Astrocyte (in vitro differentiated cells and primary cell): ENCODE measurements around the gene PLCG1. TPM values are rescaled to one million over a fixed set of nuclear protein-coding genes. Genes with fewer than 3 reads are reported as not detected.

ENCODE experiments used
- DNase-seq: peaks from one replicate; pipeline ENCODE4 v3.0.0-alpha.2; 2010; ENCODE audit warnings: low read depth
- FAIRE-seq: peaks from 2 replicates; lab custom pipeline; 2011; peaks lifted over from hg19 to GRCh38; lab: Jason Lieb, UNC
- H2AFZ ChIP-seq: 2 replicates; pipeline ENCODE4 v1.6.0; 2012; ENCODE audit warnings: low read depth, low read length, inconsistent platforms
- H3K27ac ChIP-seq: 2 replicates; pipeline ENCODE4 v1.5.1; 2011; ENCODE audit warnings: low read depth, low read length, inconsistent platforms
- H3K27me3 ChIP-seq: 2 replicates; pipeline ENCODE4 v1.6.0; 2011; ENCODE audit warnings: low read length, inconsistent platforms; ENCODE audit not compliant: insufficient read depth
- H3K36me3 ChIP-seq: 2 replicates; pipeline ENCODE4 v1.5.1; 2011; ENCODE audit warnings: low read length, inconsistent platforms; ENCODE audit not compliant: insufficient read depth
- H3K4me1 ChIP-seq: 2 replicates; pipeline ENCODE4 v1.5.1; 2011; ENCODE audit warnings: low read length, inconsistent platforms; ENCODE audit not compliant: insufficient read depth
- H3K4me2 ChIP-seq: 2 replicates; pipeline ENCODE4 v1.6.0; 2012; ENCODE audit warnings: low read length, inconsistent platforms
- H3K4me3 ChIP-seq: 2 replicates; pipeline ENCODE4 v1.5.1; 2011; ENCODE audit warnings: low read depth, mild to moderate bottlenecking, low read length, inconsistent platforms; ENCODE audit not compliant: insufficient read depth
- H3K79me2 ChIP-seq: 2 replicates; pipeline ENCODE4 v1.6.0; 2012; ENCODE audit warnings: mild to moderate bottlenecking, low read length, inconsistent platforms; ENCODE audit not compliant: insufficient read depth
- H3K9ac ChIP-seq: 2 replicates; pipeline ENCODE4 v1.6.0; 2012; ENCODE audit warnings: mild to moderate bottlenecking, low read length, inconsistent platforms
- H3K9me3 ChIP-seq: 2 replicates; pipeline ENCODE4 v1.5.1; 2012; ENCODE audit warnings: low read depth, mild to moderate bottlenecking, low read length, inconsistent platforms; ENCODE audit not compliant: insufficient read depth
- H4K20me1 ChIP-seq: 2 replicates; pipeline ENCODE4 v1.6.0; 2012; ENCODE audit warnings: low read length, inconsistent platforms; ENCODE audit not compliant: insufficient read depth
- H3K27ac Mint-ChIP-seq: one replicate; pipeline ENCODE4 v1.8.0; 2021; ENCODE audit warnings: mild to moderate bottlenecking, mixed read lengths; ENCODE audit not compliant: unreplicated experiment
- H3K27me3 Mint-ChIP-seq: one replicate; pipeline ENCODE4 v1.8.0; 2021; ENCODE audit warnings: low read depth, mixed read lengths; ENCODE audit not compliant: unreplicated experiment
- H3K36me3 Mint-ChIP-seq: one replicate; pipeline ENCODE4 v1.8.0; 2021; ENCODE audit warnings: low read depth, mixed read lengths; ENCODE audit not compliant: unreplicated experiment
- H3K4me1 Mint-ChIP-seq: one replicate; pipeline ENCODE4 v1.8.0; 2021; ENCODE audit warnings: low read depth, mixed read lengths; ENCODE audit not compliant: unreplicated experiment
- H3K4me3 Mint-ChIP-seq: one replicate; pipeline ENCODE4 v1.8.0; 2021; ENCODE audit warnings: mild to moderate bottlenecking, moderate library complexity, mixed read lengths; ENCODE audit not compliant: unreplicated experiment
- H3K9me3 Mint-ChIP-seq: one replicate; pipeline ENCODE4 v1.8.0; 2021; ENCODE audit warnings: mild to moderate bottlenecking, mixed read lengths; ENCODE audit not compliant: unreplicated experiment
- CTCF ChIP-seq: IDR thresholded peaks from 2 replicates; pipeline ENCODE4 v1.5.1; 2011; ENCODE audit warnings: low read depth, mild to moderate bottlenecking, inconsistent platforms, low read length, moderate library complexity; ENCODE audit not compliant: insufficient read depth
- EZH2 ChIP-seq: IDR thresholded peaks from 2 replicates; pipeline ENCODE4 v1.6.1; 2012; ENCODE audit warnings: mild to moderate bottlenecking, low read length, inconsistent platforms; ENCODE audit not compliant: insufficient read depth
- microRNA-seq: library from miRNA; unstranded; fragments of <30 nt; microRNA quantifications from one replicate; pipeline ENCODE4 v1.2.0, GENCODE V29; 2020
- total RNA-seq: library from RNA; stranded (reverse); gene quantifications from 2 replicates; pipeline ENCODE4 v1.2.1, GENCODE V29; 2021

The PLCG1 gene
- total RNA-seq, 1 donor from 2014 or later, result 129 TPM

GRCh38 chr20:41226426-41226825 is 89.1 kb downstream of the PLCG1 start:
- Histone ChIP-seq H3K4me2 (no peak overlapping the region), H3K36me3 (no peaks in the 10 kb centered on the region), H2AFZ (no peak overlapping the region), H3K4me1 (no peaks in the 10 kb centered on the region), H3K27ac (no peak overlapping the region), H3K27me3 (no peaks in the 10 kb centered on the region), H3K9me3 (no peaks in the 10 kb centered on the region), H3K9ac (no peak overlapping the region), H3K4me3 (no peak overlapping the region), H3K79me2 (peaks cover 5% of the 10 kb centered on the region), H4K20me1 (peaks cover 4% of the 10 kb centered on the region)
- no peak for DNase-seq
- Mint-ChIP-seq H3K4me3 (no peak overlapping the region), H3K27me3 (no peaks in the 10 kb centered on the region), H3K9me3 (no peaks in the 10 kb centered on the region), H3K36me3 (no peaks in the 10 kb centered on the region), H3K27ac (no peak overlapping the region), H3K4me1 (peaks cover 14% of the 10 kb centered on the region)
- no peak for FAIRE-seq
- TF ChIP-seq EZH2 (no peak), CTCF (no peak)

Small RNAs within 50 kb of the gene (microRNA-seq; reads per million reads assigned to microRNA genes)
- 5.2 reads per million, percentile 21 among the genes with 10 or more reads in this experiment for gene MIR6871

Other genes with a start within 250 kb of the PLCG1 start
- gene TOP1, start 108.7 kb upstream of the PLCG1 start, total RNA-seq, result 55.9 and 63.5 TPM in 2 replicates
- gene ZHX3, start 180.2 kb downstream of the PLCG1 start, total RNA-seq, result 32.7 and 41.6 TPM in 2 replicates
- gene LPIN3, start 203.3 kb downstream of the PLCG1 start, total RNA-seq, result 18.0 and 19.6 TPM in 2 replicates
- 0.20 TPM in 1 of 2 replicates, not detected in the other for gene EMILIN3, start 229.3 kb downstream of the PLCG1 start, total RNA-seq